K562 (cell line): Measurements from ENCODE around the gene CAAP1. TPM values are rescaled to one million over a fixed set of nuclear protein-coding genes. Genes with fewer than 3 reads are reported as not detected.

Source experiments
- ASH1L ChIP-seq: fragments of 450-650 bp; IDR thresholded peaks from 2 replicates; pipeline ENCODE4 v1.6.1; 2018; ENCODE audit warnings: borderline replicate concordance, mild to moderate bottlenecking, low read depth; ENCODE audit not compliant: partially characterized antibody
- BACH1 ChIP-seq: fragments of 200-800 bp; sonication (Bioruptor generic); IDR thresholded peaks from 2 replicates; pipeline ENCODE4 v1.6.1; 2016; ENCODE audit warnings: missing genetic modification characterization, missing compliant biosample characterization
- CC2D1A ChIP-seq: fragments of 450-650 bp; IDR thresholded peaks from 2 replicates; pipeline ENCODE4 v1.6.1; 2017; ENCODE audit warnings: mild to moderate bottlenecking
- CHAMP1 ChIP-seq: fragments of 450-650 bp; IDR thresholded peaks from 2 replicates; pipeline ENCODE4 v1.6.1; 2016; ENCODE audit warnings: mild to moderate bottlenecking
- ELF4 ChIP-seq: fragments of 450-650 bp; formaldehyde crosslinking; IDR thresholded peaks from 2 replicates; pipeline ENCODE4 v1.4.0; 2022; ENCODE audit warnings: missing genetic modification characterization
- EWSR1 ChIP-seq: fragments of 450-650 bp; IDR thresholded peaks from 2 replicates; pipeline ENCODE4 v1.6.1; 2018; ENCODE audit warnings: borderline replicate concordance, mild to moderate bottlenecking, low read depth, moderate library complexity; ENCODE audit not compliant: partially characterized antibody
- FOXM1 ChIP-seq, 2 experiments: fragments of 450-650 bp in 1 of 2; sonication (generic) in 1 of 2; formaldehyde crosslinking in 1 of 2; IDR thresholded peaks; 2 replicates each; pipeline versions ENCODE4 v1.6.1 to v1.9.0; 2017 to 2022; ENCODE audit warnings: low read depth in 2 of 2, mild to moderate bottlenecking in 2 of 2, missing genetic modification reagents in 1 of 2, moderate library complexity in 1 of 2
- GABPB2 ChIP-seq: fragments of 250-450 bp; sonication (Bioruptor Pico); conservative IDR thresholded peaks from 2 replicates; pipeline ENCODE4 v1.5.1; 2021; ENCODE audit warnings: mild to moderate bottlenecking
- MAFG ChIP-seq: fragments of 450-650 bp; conservative IDR thresholded peaks from 2 replicates; pipeline ENCODE4 v1.6.1; 2016; ENCODE audit warnings: missing genetic modification characterization, missing compliant biosample characterization
- NFE2 ChIP-seq: IDR thresholded peaks from 2 replicates; pipeline ENCODE4 v1.6.1; 2014; ENCODE audit warnings: antibody characterized with exemption, low read depth
- PML ChIP-seq: IDR thresholded peaks from 2 replicates; pipeline ENCODE4 v1.6.1; 2012; ENCODE audit warnings: low read length, inconsistent platforms
- SAFB2 ChIP-seq: fragments of 200-400 bp; formaldehyde crosslinking; IDR thresholded peaks from 2 replicates; pipeline ENCODE4 v1.6.1; 2018; ENCODE audit warnings: borderline replicate concordance, low read length, low read depth, moderate library complexity; ENCODE audit not compliant: severe bottlenecking
- USF2 ChIP-seq: sonication (generic); formaldehyde crosslinking; IDR thresholded peaks from 2 replicates; pipeline ENCODE4 v1.5.0; 2020; ENCODE audit warnings: missing genetic modification reagents
- VEZF1 ChIP-seq: fragments of 200-800 bp; sonication (Bioruptor generic); IDR thresholded peaks from 2 replicates; pipeline ENCODE4 v1.6.1; 2017; ENCODE audit warnings: missing genetic modification characterization, missing compliant biosample characterization
- ZBTB17 ChIP-seq: fragments of 450-650 bp; formaldehyde crosslinking; IDR thresholded peaks from 2 replicates; pipeline ENCODE4 v1.4.0; 2020; ENCODE audit warnings: mild to moderate bottlenecking
- ZBTB49 ChIP-seq: sonication (generic); formaldehyde crosslinking; IDR thresholded peaks from 2 replicates; pipeline ENCODE4 v1.8.0; 2022; ENCODE audit warnings: missing genetic modification reagents, mild to moderate bottlenecking, borderline replicate concordance
- ZFX ChIP-seq: sonication (generic); formaldehyde crosslinking; IDR thresholded peaks from 2 replicates; pipeline ENCODE4 v1.8.0; 2022; ENCODE audit warnings: mild to moderate bottlenecking, missing genetic modification reagents, moderate library complexity
- ZNF175 ChIP-seq: fragments of 200-800 bp; sonication (Bioruptor generic); IDR thresholded peaks from 2 replicates; pipeline ENCODE4 v1.6.1; 2016; ENCODE audit warnings: low read depth, mild to moderate bottlenecking, missing genetic modification characterization, missing compliant biosample characterization
- ZNF212 ChIP-seq: fragments of 450-650 bp; formaldehyde crosslinking; IDR thresholded peaks from 2 replicates; pipeline ENCODE4 v1.4.0; 2020; ENCODE audit warnings: mild to moderate bottlenecking
- ZNF232 ChIP-seq: sonication (generic); formaldehyde crosslinking; IDR thresholded peaks from 2 replicates; pipeline ENCODE4 v1.8.0; 2022; ENCODE audit warnings: mild to moderate bottlenecking, missing genetic modification reagents
- ZNF24 ChIP-seq: fragments of 450-650 bp; IDR thresholded peaks from 2 replicates; pipeline ENCODE4 v1.6.1; 2016
- ZNF668 ChIP-seq: fragments of 250-450 bp; sonication (Bioruptor Pico); IDR thresholded peaks from 2 replicates; pipeline ENCODE4 v1.8.0; 2022; ENCODE audit warnings: mild to moderate bottlenecking, inconsistent platforms
- polyA plus RNA-seq, 8 experiments: library from polyadenylated mRNA; depleted of rRNA in 4 of 8; stranded (reverse) in 5 of 8; unstranded in 3 of 8; fragments of >200 nt; fragmentation: Nextera tagmentation in 2 of 8; fragmentation: Illumina TruSeq in 1 of 8; extraction: Ambion mirVana in 2 of 8; extraction: Trizol in 1 of 8; gene quantifications; 2 replicates each; pipeline versions ENCODE4 v1.2.1 to v1.2.3, GENCODE V29; 2011 to 2014; ENCODE audit warnings: inconsistent platforms in 1 of 8, missing spikeins in 1 of 8
- total RNA-seq, 7 experiments: library from RNA; depleted of rRNA in 6 of 7; stranded (reverse); fragments of >200 nt in 6 of 7; fragmentation: Illumina TruSeq in 2 of 7; extraction: Trizol in 2 of 7; gene quantifications; 2 replicates each; pipeline versions ENCODE4 v1.2.1 to v1.2.3, GENCODE V29; 2011 to 2021; ENCODE audit warnings: low replicate concordance in 1 of 7

CAAP1 gene
- total and polyA plus RNA-seq, 9 of the 15 experiments (the other 6 are each of a cell fraction or from before 2014, with no cell fraction given) = 8.9 to 17.4 (median 15.3) TPM

- TF ChIP-seq ASH1L (no peak), CHAMP1 (no peak), ZNF24 (no peak), VEZF1 (CRISPR knock-in tag) (no peak), ZBTB17 (no peak), ZNF668 (CRISPR knock-in tag) (no peak), ZNF232 (no peak), SAFB2 (no peak), CC2D1A (no peak), ZNF212 (CRISPR knock-in tag) (no peak), ELF4 (CRISPR knock-in tag) (no peak), NFE2 (0 out of 2 replicates have a peak, but pooled peaks have one; percentile 9), BACH1 (tag) (no peak), FOXM1 (IDR thresholded peaks at IDR 0.05; ENCODE audit: low read depth) (no peak), FOXM1 (CRISPR knock-in tag; IDR thresholded peaks at IDR 0.05; ENCODE audit: low read depth) (no peak), ZFX (CRISPR knock-in tag) (no peak), GABPB2 (no peak), USF2 (no peak), ZNF175 (no peak), PML (no peak), MAFG (peak; percentile 37; the same call in 1 of the 2 replicates), EWSR1 (no peak), ZBTB49 (CRISPR knock-in tag) (no peak)
Observed at GRCh38 chr9:26939955-26940711, 47.5 kb upstream of the CAAP1 start (continued).
